ENCODE measurements around the gene AMER3. TPM values are rescaled to one million over a fixed set of nuclear protein-coding genes. Genes with fewer than 3 reads are reported as not detected.

The AMER3 gene
- total RNA-seq, 2 donors from 2014 or later = 0.18 to 10.1 TPM

DNA sequence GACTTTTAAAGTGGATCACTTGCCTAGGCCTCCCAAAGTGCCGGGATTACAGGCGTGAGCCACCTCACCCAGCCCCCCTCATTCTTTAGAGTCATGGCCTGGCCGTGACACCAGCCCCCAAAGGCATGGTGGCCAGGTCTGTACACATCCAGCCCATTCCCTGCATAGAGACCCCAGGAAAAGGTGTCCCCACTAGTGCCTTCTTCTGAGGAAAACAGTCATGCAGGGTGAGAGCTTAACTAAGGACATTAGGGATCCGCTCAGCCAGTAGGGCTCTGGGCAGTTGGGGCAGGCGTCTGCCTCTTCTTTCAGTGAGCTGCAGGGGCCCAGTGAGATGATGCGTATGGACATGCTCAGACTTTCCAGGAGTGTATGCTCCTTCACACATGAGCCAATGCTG, 5.7 kb upstream of the AMER3 start:
- 71% methylated on average over 6 of the region's 6 CpGs for WGBS
- no peaks in the 10 kb centered on the region for H3K36me3 ChIP-seq
- H3K27ac ChIP-seq = no peak overlapping the region
- no peak overlapping the region for H3K4me3 ChIP-seq
- TF ChIP-seq POLR2A (IDR thresholded peaks at IDR 0.05) (no peak), POLR2AphosphoS5 (IDR thresholded peaks at IDR 0.05) (no peak)
- TF ChIP-seq, protein P1, sequence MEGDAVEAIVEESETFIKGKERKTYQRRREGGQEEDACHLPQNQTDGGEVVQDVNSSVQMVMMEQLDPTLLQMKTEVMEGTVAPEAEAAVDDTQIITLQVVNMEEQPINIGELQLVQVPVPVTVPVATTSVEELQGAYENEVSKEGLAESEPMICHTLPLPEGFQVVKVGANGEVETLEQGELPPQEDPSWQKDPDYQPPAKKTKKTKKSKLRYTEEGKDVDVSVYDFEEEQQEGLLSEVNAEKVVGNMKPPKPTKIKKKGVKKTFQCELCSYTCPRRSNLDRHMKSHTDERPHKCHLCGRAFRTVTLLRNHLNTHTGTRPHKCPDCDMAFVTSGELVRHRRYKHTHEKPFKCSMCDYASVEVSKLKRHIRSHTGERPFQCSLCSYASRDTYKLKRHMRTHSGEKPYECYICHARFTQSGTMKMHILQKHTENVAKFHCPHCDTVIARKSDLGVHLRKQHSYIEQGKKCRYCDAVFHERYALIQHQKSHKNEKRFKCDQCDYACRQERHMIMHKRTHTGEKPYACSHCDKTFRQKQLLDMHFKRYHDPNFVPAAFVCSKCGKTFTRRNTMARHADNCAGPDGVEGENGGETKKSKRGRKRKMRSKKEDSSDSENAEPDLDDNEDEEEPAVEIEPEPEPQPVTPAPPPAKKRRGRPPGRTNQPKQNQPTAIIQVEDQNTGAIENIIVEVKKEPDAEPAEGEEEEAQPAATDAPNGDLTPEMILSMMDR (IDR thresholded peaks at IDR 0.05) = no peak
- H3K4me1 ChIP-seq (replicated peaks) = no peaks in the 10 kb centered on the region
- no peaks in the 10 kb centered on the region for H3K27me3 ChIP-seq (replicated peaks; ENCODE audit: insufficient read depth)
- H3K9me3 ChIP-seq = no peaks in the 10 kb centered on the region
- DNase-seq (ENCODE audit: low spot score) = no peak
- intact Hi-C loops (cut with DNase I) = no loop called here

DNA sequence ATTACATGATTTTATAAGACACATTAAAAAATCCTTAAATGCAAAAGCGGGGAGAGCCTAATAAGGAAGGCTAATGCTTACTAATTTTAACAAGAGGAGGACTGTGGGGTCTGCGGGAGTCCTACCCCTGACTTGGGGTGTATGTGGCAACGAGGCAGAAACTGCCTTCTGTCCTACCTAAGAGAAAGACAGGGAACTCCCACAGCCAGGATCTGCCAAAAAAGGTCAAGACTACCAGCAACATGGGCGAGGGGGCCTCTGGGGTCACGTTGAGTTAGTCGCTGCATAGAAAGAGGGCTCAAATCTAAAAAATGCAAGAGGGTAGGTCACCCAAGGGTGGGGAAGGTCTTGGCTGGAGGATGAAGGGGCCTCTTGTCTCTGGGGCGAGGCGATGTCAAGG, 529 bp upstream of the AMER3 start:
- Histone ChIP-seq H3K27me3 (replicated peaks; ENCODE audit: insufficient read depth) (peaks cover 15% of the 10 kb centered on the region), H3K4me3 (no peak overlapping the region), H3K27ac (no peak overlapping the region), H3K9me3 (no peaks in the 10 kb centered on the region), H3K36me3 (no peaks in the 10 kb centered on the region), H3K4me1 (replicated peaks) (no peaks in the 10 kb centered on the region)
- intact Hi-C loops (cut with DNase I) = no loop called here
- 38% methylated on average over 8 of the region's 8 CpGs for WGBS
- DNase-seq (ENCODE audit: low spot score) = no peak
- TF ChIP-seq POLR2A (IDR thresholded peaks at IDR 0.05) (no peak), POLR2AphosphoS5 (IDR thresholded peaks at IDR 0.05) (no peak)
- TF ChIP-seq, protein P1 (IDR thresholded peaks at IDR 0.05) = no peak

GRCh38 chr2:130756053-130756873, 923 bp downstream of the AMER3 start:
- no peak for DNase-seq (ENCODE audit: low spot score)
- Histone ChIP-seq H3K27ac (no peak overlapping the region), H3K4me3 (peak overlapping the region; percentile 30 to 39), H3K4me1 (replicated peaks) (no peaks in the 10 kb centered on the region), H3K36me3 (no peaks in the 10 kb centered on the region), H3K9me3 (no peaks in the 10 kb centered on the region), H3K27me3 (replicated peaks; ENCODE audit: insufficient read depth) (peaks cover 15% of the 10 kb centered on the region)
- intact Hi-C loops (cut with DNase I) = no loop called here
- no peak for TF ChIP-seq POLR2A (IDR thresholded peaks at IDR 0.05)
- TF ChIP-seq, protein P1 (IDR thresholded peaks at IDR 0.05) = no peak
- no peak for TF ChIP-seq POLR2AphosphoS5 (IDR thresholded peaks at IDR 0.05)
- WGBS = 3% methylated on average over 65 of the region's 80 CpGs

GRCh38 chr2:130756874-130757668, 1.7 kb downstream of the AMER3 start:
- TF ChIP-seq, protein P1 (IDR thresholded peaks at IDR 0.05) = no peak
- TF ChIP-seq POLR2AphosphoS5 (IDR thresholded peaks at IDR 0.05) (no peak), POLR2A (IDR thresholded peaks at IDR 0.05) (no peak)
- H3K27me3 ChIP-seq (replicated peaks; ENCODE audit: insufficient read depth) = peaks cover 15% of the 10 kb centered on the region
- no peaks in the 10 kb centered on the region for H3K36me3 ChIP-seq
- intact Hi-C loops (cut with DNase I) = no loop called here
- WGBS = 34% methylated on average over 16 of the region's 16 CpGs
- no peaks in the 10 kb centered on the region for H3K4me1 ChIP-seq (replicated peaks)
- no peaks in the 10 kb centered on the region for H3K9me3 ChIP-seq
- no peak for DNase-seq (ENCODE audit: low spot score)
- H3K27ac ChIP-seq = no peak overlapping the region
- H3K4me3 ChIP-seq = no peak overlapping the region
